ENCODE results near the gene PIGC.
"Not testable (repeated sequence)": the region's sequence is repeated elsewhere in the genome, so short reads cannot be mapped to it uniquely, and the experiment has no call there.

The PIGC gene

DNA sequence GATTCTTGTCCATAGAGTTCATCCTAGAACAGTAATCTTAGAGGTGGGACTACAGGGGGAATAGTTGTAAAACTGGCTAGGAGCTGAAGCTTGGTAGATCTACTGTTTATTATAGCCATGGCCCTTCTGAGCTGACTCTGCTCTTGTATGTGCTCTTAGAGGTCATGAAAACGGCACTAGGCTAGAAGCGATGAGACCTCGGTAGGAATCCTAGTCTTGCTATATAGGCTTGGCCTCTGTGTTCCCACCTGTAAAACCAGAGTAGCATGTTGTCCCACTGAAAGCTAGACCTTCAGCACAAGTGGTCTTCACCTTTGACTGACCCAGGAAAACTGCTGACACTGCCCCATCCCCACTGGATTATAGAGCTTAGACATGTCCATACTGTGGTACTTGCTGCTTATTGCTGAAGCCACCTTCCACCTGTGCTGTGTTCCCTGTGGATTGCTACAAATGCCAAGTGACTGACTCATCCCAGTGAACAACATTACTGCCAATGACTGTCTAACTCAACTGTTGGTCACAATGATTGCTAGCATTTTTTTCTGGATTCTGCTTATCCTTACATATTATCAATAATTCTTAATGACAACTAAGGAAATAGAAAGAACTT, 23.0 kb upstream of the PIGC start:
- no peak for DNase-seq (ENCODE audit: low read depth in 3 of 3)

DNA sequence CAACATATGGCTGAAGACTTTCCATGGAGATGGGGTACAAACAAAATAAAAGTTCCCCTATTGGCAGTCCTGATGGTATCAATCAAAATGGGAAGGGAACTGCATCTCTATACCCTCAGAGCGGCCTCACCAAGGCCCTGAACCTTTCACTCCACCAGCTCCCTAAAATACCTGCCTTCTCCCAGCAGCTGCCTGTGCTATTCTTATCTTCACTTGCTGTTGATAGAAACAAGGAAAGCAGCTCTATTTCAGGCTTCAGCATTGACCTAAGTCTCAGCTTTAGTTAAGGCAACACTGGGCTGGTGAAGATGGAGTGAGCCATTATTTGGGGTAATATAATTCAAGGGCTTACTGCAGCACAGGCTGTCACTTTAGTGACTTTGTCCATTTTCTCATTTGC, 21.7 kb upstream of the PIGC start:
- DNase-seq (ENCODE audit: low read depth in 3 of 3), result no peak

DNA sequence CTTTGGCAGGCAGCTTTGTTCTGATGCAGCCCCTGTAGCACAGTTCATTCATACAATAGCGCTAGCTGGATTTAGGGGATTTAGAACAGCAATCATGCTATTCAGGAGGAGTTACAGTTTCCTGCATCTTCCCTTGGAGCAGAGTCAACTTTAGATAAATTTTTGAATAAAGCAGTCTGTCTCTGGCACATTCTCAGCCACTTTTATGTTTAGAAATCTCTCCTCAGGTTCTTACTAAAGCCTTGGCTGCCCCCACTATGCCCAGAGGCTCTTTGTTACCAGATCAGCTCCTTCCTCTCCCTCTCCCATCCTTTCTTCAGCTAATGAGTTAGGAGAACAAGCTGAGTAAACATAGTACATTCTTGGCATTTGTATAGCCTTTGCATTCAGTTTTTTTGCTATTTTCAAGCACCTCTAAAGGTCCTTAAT, 17.0 kb upstream of the PIGC start:
- no peak for DNase-seq (ENCODE audit: low read depth in 3 of 3)

DNA sequence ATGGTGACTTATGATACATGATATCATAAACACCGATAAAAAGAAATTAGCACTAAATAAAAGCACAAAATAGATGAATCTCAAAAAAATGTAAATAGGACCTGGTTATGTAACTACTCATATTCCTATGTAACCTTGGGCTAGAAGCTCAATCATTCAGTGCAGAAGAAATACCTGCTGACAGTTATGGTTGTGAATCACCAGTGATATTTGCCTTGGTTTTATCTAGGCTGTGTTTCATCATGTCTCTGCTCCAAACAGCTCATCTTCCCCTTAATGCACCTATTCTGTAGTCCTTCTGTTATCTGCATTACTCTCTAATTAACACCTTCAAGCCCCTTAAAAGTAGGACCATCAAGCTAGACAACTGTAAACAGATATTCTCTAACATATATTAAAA, 16.3 kb upstream of the PIGC start:
- no peak for DNase-seq (ENCODE audit: low read depth in 3 of 3)

DNA sequence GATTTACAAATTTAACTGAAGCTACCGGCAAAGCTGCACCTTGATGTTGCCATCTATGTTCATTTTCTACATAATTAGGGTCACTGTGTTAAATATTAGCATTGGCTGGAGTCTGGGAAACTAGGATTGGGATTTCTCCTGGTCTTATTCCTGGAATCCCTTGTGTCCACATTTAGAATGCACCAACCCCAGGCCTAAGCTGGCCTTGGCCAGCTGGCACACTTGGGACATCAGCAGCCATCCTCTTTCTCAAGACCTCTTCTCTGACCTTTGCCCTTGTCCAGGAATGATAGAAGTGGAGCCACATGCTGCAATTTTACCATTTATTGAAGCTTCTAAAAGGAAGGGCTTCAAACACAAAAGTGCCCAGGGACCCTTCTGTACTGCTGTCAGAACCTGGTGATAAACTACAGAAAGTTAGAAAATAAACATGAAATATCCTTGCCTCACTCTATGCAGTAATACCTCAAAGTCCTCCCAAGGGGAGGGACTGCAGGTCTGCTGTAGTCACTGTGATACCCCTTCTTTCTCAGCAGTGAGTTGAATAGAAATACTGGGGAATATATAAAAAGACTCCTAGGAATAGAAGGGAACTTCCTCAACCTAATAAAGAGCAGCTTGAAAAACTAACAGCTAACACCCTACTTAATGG, 13.7 kb upstream of the PIGC start:
- DNase-seq (ENCODE audit: low read depth in 3 of 3), result no peak

DNA sequence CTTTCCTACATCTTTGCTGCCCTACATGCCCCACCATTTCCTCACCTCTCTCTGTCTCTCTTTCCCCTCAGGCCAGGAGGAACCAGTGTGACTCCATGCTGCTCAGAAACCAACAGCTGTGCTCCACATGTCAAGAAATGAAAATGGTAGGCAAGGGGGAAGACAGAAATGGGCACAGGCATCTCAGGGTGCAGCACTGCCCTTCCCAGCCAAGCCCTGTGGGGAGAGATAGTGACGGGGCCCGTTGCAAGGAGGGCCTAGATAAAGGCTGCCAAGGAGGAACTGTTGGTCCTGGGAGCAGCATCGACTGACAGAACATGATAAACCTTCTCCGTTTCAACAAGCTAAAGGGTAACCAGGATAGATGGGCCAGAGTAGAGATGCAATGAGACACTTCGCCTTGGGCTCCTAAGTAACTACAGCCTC, 12.5 kb upstream of the PIGC start:
- no peak for DNase-seq (ENCODE audit: low read depth in 3 of 3)

DNA sequence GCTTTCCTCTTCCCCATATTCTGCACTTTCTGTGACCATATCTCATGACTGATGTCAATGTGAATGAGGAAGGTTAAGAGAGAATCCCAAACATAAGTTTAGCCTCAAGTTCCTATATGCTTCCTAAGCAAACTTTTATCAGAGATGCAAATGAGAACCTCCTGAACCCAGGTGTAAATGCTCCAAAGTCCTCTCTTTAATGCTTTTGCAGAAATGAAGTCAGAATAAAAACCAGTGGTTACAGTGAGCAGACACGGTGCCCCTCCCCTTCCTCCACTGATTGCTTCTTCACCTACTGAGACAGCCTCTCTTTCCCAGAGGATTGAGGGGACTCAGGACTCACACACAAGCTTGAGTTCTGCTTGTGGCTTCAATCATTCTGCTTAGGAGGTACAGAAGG, 11.6 kb upstream of the PIGC start:
- no peak for DNase-seq (ENCODE audit: low read depth in 3 of 3)

DNA sequence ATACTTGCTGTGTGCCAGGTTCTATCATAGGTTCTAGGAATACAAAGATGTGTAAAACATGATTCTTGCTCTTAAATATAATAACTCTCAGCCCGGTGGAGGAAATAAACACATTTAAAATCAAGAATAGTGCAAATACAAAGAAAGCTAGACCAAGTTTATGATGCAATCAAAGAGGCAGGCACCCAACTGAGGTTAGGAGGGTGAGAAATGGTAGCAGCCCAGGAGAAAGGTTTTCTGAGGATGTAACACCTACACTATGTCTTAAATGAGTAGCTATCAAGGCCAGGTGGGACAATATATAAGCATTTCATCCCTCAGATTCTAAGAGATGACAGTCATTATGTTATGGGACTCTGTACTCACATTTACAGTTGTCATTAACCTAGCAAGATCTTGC, 9.7 kb upstream of the PIGC start:
- DNase-seq (ENCODE audit: low read depth in 3 of 3), result no peak

DNA sequence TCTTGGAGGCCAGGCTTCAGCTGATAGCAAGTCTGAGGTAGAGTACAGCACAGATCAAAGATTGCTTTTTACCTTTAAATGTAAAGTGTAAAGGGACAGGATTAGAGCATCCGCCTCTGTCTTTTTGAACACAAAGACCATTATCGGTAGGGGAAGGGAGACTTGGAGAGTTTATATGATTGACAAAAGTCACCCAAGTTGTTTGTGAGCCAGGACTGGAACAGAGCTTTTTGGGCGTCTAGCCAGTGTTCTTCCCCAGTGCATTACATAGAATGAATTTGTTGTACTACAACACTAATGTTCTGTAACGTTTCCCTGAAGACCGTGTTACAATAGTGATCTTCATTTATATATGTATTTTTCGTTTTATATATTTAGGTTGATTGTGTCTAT, 9.3 kb upstream of the PIGC start:
- no peak for DNase-seq (ENCODE audit: low read depth in 3 of 3)

DNA sequence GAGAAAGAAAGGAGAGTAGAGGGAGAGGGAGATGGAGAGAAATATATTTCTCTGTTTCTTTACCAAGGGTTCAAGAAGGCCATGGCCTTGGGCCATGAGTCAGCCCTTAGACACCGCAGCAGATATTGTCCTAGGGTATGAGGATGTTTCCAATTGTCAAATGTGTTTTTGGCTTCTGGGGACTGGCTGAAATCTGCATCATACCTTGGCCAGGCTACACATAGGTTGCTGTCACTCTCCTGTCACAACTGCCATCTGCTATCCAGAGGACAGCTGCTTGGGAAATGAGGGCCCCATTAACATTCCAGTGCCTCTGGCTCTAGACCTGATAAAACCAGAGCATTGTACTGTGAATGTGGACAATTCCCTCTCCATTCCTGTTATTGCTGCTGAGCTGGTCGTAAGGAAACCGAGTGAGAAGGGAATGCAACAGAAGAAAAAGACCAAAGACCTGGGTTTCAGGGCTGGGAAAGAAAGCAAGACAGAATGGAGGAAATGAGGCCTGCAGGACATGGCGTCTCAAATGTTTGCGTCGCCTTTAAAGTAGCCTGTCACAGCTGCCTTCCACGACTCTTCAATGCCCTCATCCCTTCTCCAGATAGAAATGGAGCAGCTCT, 8.8 kb upstream of the PIGC start:
- no peak for DNase-seq (ENCODE audit: low read depth in 3 of 3)

DNA sequence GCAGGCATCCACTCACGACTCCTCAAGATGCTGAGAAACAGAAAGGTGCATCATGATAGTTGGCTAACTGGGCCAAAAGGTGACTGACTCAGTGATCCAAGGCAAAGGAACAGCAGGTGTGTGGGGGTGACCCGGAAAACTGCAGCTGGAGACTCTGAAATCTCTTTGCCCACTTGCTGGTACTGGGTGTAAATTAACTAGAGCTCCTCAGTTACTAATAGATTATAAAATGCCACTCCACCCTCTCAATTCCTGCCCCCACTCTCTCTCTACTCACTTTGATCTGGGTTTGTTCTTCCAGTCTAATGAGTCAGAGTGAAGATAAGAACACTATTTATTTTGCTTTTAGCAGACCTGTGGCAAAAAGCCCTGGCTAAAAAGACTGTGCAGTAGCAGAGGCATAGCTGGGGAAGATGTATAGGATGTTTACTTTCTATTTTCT, 7.2 kb upstream of the PIGC start:
- DNase-seq (ENCODE audit: low read depth in 3 of 3), result no peak

DNA sequence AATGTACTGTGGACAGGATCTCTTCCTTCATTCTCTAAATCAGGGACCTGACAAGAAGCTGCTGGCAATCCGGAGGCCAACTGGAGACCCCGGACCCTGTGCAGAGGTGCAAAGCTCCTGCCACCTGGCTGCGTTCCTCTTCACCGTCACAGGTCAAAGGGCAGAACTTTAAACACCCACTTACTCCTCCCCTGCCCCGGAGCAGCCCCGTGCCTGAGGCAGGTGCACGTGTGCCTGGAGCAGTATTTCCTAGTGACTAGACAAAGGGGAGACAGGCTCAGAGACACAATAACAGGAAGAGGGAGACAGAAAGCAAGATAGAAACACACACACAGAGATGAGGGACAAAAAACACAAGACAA, 6.6 kb upstream of the PIGC start:
- no peak for DNase-seq (ENCODE audit: low read depth in 3 of 3)

DNA sequence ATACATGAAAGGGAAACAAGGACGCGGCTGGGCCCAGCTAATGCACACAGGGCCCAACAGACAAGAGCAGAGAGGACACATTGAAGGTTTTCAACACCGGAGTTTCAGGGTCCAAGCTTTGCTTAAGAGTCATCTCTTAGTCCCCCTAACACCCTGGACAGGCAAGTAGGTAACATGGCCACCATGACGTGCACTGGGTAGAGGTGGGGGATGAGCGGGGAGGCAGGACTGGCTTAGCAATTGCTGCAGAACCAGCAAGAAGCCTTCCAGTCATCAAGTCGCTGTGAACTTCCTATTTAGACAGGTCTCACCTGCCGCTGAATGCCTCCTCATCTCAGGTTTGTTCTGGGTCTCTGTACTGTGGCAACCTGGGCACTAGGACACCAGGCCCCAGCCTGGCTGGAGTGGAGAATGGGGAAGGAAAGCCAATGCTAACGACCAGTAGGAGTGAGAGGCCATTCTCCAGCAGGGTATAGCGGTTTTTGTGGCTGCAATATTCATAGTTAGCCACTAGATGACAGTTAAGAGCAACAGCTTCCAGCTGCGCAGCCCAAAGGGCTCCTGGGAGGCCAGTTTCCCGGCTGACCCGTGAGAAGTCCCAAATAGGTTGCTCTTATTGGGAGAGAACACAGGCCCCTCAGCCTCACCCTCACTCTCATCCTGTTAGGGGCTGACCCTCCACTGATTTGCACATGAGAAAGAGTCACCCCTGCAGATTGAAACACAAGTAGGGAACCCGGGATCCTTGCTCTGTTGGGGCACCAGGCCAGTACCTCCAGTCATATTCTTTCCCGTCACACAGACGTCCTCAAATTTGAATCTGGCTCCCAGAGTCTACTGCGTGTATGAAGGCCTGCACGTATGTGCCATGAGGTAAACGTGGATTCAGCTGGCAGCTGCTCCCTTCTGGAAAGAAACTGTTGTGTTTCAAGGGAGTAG, 6.0 kb upstream of the PIGC start:
- DNase-seq (ENCODE audit: low read depth in 3 of 3), result no peak

DNA sequence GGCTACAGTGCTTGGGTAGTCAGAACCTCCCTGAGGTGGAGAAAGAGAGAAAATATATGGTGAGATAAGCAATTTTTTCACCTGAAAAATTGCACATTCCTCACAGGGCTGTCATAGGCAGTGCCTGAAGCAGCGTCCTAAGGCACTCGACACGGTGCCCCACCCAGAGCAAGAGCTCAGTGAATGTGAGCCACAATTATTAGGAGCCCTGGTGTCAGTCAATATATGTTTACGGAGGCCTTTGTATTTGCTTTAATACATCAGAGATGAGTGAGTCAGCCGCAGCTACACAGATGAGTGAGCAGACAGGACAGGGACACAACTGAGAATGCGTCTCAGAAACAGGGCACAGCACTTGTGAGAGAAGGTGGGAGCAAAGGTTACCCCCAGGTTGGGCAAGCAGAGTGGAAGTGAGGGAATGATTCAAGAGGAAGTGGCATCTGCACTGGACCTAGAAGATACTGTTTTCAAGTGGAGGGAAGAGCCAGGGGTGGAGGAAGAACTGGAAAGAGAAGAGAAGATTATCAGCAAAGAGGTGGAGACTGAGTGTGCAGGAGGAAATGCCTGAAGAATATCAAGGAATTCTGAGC, 5.2 kb upstream of the PIGC start:
- no peak for DNase-seq (ENCODE audit: low read depth in 3 of 3)

DNA sequence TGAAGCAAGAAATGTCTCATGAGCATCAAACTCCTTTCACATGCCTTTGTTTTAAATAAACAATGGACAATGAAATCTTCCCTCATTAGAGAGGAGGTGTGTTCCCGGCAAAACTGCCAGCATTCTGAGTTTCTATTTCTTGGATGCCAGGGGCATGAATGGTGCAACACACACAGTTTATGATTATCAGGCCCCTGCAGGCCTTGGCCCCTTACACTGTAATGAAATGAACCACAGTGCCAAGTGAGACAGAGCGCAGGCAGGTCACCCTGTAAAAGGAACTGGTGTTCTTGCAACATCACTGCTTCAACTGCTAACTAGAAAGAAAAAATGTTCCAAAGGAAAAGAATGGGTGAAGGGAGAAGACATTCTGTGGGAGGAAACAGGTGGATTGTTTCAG, 3.8 kb upstream of the PIGC start:
- no peak for DNase-seq (ENCODE audit: low read depth in 3 of 3)

DNA sequence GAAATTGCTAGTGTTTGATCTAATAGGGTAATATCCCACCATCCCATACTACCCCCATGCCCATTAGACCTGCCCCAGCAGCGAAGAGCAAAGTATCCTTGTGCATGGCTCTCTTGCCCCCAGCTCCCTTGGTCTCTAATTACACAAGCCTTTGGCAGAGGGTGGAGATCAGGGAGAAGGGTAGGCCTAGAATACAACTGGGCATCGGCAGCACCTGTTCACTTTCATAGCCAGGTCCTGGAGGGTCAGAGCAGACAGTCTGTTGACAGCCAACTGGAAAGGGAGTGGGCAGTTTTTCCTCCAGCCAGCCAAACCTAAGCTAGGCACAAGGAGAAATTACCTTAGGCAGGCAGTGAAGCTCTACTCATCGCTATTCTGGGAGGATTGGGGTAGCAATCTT, 2.7 kb upstream of the PIGC start:
- no peak for DNase-seq (ENCODE audit: low read depth in 3 of 3)

DNA sequence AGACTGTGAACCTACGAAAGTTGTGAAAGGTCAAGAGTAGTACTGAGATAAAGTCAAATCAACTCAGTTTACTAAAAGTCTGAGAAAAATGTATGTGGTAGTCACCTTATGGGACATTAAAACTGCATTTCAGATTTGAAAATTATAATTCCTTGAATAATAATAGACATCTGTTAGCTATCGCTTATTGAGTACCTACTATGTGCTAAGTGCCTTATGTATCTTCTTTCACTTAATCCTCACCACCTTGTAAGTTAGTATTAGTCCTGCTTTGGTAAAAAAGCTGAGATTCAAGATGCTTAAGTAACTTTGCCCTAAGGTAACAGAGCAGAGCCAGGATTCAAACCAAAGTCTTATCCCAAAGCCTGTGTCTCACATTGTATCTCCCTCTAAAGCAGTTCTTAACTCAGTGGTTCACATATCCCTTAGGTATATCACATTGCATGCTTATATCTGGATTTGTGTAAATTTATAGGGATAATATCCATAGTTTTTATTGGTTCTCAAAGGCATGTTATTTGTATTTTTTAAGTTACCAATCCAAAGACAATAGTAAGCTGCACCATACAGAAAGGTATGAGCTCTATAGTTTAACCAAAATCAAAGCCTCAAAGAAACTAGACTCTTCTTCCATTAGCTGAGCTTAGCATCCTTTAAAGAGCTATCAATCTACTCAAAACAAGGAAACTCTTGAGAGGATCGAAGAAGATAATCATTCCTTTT, 865 bp downstream of the PIGC start:
- no peak for DNase-seq (ENCODE audit: low read depth in 3 of 3)

DNA sequence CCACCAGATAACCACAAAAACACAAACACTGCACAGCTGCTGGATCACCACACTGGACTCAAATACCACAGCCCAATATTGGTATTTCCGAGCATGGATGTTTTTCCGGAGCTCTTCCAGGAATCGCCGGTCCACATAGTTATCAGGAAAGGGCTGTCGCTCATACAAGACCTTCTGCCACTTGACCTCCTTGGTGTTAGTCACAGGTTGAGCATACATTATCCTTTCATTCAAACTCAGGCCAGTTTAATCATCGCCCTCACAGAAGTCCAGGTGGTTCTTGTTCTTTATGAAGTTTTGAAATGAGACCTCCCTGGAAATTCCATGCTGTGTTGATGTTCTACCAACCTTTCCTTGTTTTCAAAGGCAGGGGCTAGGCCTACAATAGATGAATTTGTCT, 1.5 kb downstream of the PIGC start:
- no peak for DNase-seq (ENCODE audit: low read depth in 3 of 3)

DNA sequence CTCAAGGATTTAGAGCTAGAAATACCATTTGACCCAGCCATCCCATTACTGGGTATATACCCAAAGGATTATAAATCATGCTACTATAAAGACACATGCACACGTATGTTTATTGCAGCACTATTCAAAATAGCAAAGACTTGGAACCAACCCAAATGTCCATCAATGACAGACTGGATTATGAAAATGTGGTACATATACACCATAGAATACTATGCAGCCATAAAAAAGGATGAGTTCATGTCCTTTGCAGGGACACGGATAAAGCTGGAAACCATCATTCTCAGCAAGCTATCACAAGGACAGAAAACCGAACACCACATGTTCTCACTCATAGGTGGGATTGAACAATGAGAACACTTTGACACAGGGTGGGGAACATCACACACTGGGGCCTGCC, 6.7 kb downstream of the PIGC start:
- DNase-seq (ENCODE audit: low read depth in 3 of 3), result not testable (repeated sequence)

DNA sequence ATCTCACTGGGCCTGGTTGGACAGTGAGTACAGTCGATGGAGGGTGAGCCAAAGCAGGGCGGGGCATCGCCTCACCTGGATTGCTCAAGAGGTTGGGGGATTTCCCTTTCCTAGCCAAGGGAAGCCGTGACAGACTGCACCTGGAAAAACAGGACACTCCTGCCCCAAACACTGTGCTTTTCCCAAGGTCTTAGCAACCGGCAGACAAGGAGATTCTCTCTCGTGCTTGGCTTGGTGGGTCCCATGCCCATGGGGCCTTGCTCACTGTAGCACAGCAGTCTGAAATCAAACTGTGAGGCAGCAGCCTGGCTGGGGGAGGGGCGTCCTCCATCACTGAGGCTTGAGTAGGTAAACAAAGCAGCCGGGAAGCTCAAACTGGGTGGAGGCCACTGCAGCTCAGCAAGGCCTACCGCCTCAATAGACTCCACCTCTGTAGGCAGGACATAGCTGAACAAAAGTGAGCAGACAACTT, 12.1 kb downstream of the PIGC start:
- no peak for DNase-seq (ENCODE audit: low read depth in 3 of 3)

DNA sequence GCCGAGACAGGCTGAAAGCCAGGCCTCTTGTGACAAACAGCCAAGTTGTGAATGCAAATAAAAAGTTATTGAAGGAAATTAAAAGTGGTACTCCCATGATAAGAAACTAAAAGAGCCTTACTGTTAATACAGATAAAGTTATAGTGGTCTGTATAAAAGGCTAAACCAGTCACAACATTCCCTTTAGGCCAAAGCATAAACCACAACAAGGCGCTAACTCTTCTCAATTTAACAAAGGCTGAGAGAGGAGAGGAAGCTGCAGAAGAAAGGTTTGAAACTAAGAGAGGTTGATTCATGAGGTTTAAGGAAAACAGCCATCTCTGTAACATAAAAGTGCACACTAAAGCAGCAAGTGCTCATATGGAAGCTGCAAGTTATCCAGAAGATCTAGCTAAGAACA, 12.7 kb downstream of the PIGC start:
- DNase-seq (ENCODE audit: low read depth in 3 of 3), result no peak
